ENCODE measurements around the gene SUPT3H. TPM values are rescaled to one million over a fixed set of nuclear protein-coding genes. Genes with fewer than 3 reads are reported as not detected.

Gene SUPT3H
- total RNA-seq, 2 donors from 2014 or later = 5.3 to 9.6 TPM

DNA sequence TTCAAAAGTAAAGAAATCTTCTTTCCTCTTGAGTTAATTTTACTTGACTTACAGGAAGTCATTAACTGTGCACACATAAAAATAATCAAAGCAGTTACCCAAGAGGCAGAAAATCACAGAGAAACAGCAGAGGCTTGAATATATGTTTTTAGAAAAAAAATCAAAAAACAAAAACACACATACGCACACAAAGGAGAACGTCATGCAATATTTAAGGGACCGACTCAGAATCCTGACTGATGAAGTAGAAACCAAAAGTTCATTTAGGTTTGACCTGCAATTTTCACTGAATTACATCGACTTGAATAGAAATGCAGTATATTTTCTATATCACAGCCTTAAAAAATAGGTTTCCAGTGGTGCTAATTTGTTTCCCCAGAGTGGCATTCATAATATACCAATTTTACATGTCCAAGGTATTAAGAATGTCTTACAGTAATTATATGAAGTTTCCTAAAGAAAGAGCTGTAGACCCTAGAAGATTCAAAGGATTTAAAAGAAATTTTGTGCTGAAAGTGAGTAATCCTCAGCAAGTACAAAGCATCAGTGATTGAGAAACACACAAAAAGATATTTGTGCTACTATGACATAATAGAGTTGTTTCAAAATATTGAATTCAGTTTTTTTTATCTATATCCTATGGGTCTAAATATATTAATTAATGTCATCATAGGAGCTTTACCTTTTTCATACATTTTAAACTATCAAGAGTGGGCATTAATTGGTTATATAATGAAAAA lies 408.1 kb downstream of the SUPT3H start:
- Mint-ChIP-seq H3K4me1 (ENCODE audit: low read depth in 2 of 2) (peaks cover 0 to 6% of the 10 kb centered on the region in 2 donors), H3K27me3 (no peaks in the 10 kb centered on the region), H3K4me3 (no peak overlapping the region), H3K9me3 (peaks cover 3% of the 10 kb centered on the region), H3K27ac (no peak overlapping the region), H3K36me3 (peaks cover 8% of the 10 kb centered on the region)
- DNase-seq (ENCODE audit: low spot score) (no peak), ATAC-seq (no peak)

DNA sequence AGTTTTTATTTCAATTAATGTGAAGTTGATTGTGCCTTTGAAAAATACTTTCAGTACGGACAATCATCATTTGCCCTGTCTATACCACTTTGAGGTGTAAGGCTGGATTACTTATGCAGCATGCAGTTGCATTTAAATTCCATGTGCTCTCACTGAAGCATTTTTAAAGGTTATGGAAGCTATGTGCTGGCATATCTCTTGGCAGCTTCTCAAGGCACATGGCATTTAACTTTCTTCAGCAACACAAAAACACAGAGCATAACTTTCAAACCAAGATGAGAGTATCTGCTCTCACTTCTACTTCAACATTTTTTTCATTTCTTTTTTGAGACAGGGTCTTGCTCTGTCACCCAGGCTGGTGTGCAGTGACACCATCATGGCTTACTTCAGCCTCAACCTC lies 410.3 kb downstream of the SUPT3H start:
- H3K27ac Mint-ChIP-seq = no peak overlapping the region
- H3K4me1 Mint-ChIP-seq (ENCODE audit: low read depth in 2 of 2) = peaks cover 0 to 6% of the 10 kb centered on the region in 2 donors
- ATAC-seq = no peak
- no peak overlapping the region for H3K4me3 Mint-ChIP-seq
- H3K36me3 Mint-ChIP-seq = no peaks in the 10 kb centered on the region
- DNase-seq (ENCODE audit: low spot score) = no peak
- H3K9me3 Mint-ChIP-seq = no peaks in the 10 kb centered on the region
- H3K27me3 Mint-ChIP-seq = no peaks in the 10 kb centered on the region

DNA sequence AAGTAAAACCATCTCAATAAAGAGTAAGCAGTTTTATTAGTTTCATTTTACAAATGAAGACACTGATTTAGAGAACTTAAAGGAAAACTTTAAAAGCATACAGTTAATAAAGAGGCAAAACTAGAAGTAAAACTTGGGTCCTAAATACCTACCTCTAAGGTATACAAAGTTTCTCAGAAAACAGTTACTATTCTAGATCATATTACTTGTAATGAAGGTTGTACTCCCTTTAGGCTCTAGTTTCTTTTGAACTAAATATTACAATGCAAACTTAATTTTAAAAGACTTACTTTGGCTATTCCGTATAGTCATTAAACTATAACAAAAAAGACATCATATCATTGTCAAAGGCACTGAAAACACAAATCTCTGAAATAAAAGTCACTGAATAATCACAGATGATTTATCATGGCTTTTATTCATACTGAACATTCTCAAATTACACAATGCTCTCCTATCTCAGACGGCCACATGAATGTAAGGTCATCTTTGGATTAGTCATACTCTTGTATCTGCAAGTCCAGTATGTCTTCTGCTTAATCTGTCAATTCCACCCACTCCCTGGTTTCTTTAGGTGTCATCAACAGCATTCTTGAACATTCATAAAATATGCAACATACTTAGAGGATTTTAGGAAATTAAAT lies 411.2 kb downstream of the SUPT3H start:
- ATAC-seq (no peak), DNase-seq (ENCODE audit: low spot score) (no peak)
- no peaks in the 10 kb centered on the region for H3K27me3 Mint-ChIP-seq
- no peaks in the 10 kb centered on the region for H3K36me3 Mint-ChIP-seq
- H3K27ac Mint-ChIP-seq = no peak overlapping the region
- peaks cover 0 to 6% of the 10 kb centered on the region in 2 donors for H3K4me1 Mint-ChIP-seq (ENCODE audit: low read depth in 2 of 2)
- H3K9me3 Mint-ChIP-seq = no peaks in the 10 kb centered on the region
- H3K4me3 Mint-ChIP-seq = no peak overlapping the region

DNA sequence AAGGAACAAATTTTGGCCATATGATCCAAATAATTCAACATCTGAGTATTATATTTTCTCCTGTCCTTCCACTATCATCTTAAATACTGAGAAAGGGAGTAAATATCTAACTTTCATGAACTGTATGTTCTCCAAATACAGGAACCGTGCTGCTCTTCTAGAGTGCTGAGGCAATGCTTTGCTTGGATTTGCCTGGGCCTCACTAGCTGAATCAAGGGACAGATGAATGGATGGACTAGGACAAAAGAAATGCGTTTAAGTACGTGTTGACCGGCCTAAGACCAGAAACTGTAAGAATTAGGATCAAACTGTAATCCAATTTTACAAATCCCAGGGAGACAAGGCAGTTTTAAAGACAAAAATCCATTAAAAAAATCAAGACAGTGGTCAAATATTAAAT lies 412.0 kb downstream of the SUPT3H start:
- no peak overlapping the region for H3K4me3 Mint-ChIP-seq
- no peaks in the 10 kb centered on the region for H3K9me3 Mint-ChIP-seq
- no peak for DNase-seq (ENCODE audit: low spot score)
- ATAC-seq = no peak
- no peak overlapping the region for H3K27ac Mint-ChIP-seq
- no peaks in the 10 kb centered on the region for H3K36me3 Mint-ChIP-seq
- peaks cover 2 to 11% of the 10 kb centered on the region in 2 donors for H3K4me1 Mint-ChIP-seq (ENCODE audit: low read depth in 2 of 2)
- no peaks in the 10 kb centered on the region for H3K27me3 Mint-ChIP-seq

DNA sequence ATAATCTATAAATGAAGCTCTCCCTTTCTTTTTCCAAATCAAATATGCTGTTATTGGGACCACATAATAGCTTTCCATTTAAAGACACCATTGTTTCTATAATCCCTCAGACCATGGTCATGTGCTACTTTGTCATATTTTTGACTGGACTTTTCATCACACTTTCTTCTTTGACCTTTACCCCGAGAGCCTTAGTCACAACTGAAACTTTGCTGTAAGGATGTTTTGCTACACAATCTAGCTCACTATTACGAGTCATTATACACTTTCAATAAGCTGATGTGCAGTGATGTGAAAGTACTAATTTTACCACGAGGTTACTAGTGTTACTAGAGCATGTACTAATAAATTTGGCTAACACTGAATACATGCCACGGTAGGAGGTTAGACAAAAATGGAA lies 416.8 kb downstream of the SUPT3H start:
- no peak overlapping the region for H3K27ac Mint-ChIP-seq
- H3K27me3 Mint-ChIP-seq = no peaks in the 10 kb centered on the region
- no peaks in the 10 kb centered on the region for H3K9me3 Mint-ChIP-seq
- no peaks in the 10 kb centered on the region for H3K36me3 Mint-ChIP-seq
- DNase-seq (ENCODE audit: low spot score) (no peak), ATAC-seq (peak in 1 of 2 donors; percentile 44)
- H3K4me1 Mint-ChIP-seq (ENCODE audit: low read depth in 2 of 2) = peaks cover 2 to 5% of the 10 kb centered on the region in 2 donors
- H3K4me3 Mint-ChIP-seq = no peak overlapping the region

DNA sequence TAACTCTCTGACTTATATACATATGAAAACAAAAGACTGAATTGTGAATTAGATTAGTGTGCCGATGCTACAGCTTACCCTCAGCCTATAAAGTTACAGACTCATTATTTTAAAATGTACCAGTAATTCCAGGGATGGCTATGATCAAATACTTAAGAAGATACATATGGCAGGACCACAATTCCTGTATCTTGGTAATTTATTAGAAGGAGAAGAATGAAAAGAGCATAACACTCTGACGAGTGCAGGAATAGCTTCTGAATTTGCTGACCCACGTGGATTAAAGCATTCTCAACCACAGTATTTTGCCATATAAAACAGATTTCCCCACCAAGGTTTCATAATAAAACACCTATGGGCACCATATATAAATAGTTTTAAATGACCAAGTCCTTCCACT lies 418.1 kb downstream of the SUPT3H start:
- no peaks in the 10 kb centered on the region for H3K27me3 Mint-ChIP-seq
- ATAC-seq = no peak
- H3K9me3 Mint-ChIP-seq = no peaks in the 10 kb centered on the region
- H3K4me1 Mint-ChIP-seq (ENCODE audit: low read depth in 2 of 2) = peaks cover 2 to 5% of the 10 kb centered on the region in 2 donors
- no peak overlapping the region for H3K27ac Mint-ChIP-seq
- no peak overlapping the region for H3K4me3 Mint-ChIP-seq
- no peaks in the 10 kb centered on the region for H3K36me3 Mint-ChIP-seq
- DNase-seq (ENCODE audit: low spot score) = no peak

DNA sequence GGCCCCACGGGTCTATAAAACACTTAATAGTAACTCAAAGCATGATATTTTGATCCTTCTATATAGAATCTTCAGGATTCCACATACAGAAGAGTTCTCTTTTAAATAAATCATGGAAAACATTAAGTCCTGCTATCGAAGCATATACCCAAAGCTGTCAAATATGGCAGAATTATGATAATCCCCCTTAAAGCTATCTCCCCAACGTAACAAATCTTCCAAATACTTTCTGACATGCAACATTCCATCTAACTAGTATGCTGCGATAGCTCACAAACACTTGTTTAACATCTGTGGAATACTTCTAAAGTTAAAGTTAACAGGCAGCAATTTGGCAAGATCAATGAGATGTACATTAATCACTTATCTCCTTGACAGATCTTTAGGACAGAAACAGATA lies 420.6 kb downstream of the SUPT3H start:
- no peak for DNase-seq (ENCODE audit: low spot score)
- H3K4me1 Mint-ChIP-seq (ENCODE audit: low read depth in 2 of 2) = peaks cover 2 to 5% of the 10 kb centered on the region in 2 donors
- no peaks in the 10 kb centered on the region for H3K27me3 Mint-ChIP-seq
- ATAC-seq = no peak
- H3K9me3 Mint-ChIP-seq = no peaks in the 10 kb centered on the region
- no peak overlapping the region for H3K27ac Mint-ChIP-seq
- no peak overlapping the region for H3K4me3 Mint-ChIP-seq
- H3K36me3 Mint-ChIP-seq = no peaks in the 10 kb centered on the region

DNA sequence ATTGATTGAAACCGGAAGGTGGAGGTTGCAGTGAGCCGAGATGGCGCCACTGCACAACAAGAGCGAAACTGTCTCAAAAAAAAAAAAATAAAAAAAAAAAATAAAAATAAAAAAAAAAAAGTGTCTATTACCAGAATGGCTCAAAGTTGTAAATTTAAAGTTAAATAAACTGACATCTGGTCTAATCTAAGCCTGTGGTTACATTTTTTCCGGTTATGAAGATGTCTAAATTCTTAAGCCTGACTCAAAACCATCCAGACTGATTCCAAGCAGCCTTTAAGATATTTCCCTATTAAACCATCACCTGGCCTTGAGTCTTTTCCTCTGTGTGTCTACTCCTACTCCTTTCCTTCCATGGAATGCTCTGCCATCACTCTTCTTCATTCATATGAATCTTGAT lies 421.3 kb downstream of the SUPT3H start:
- no peak overlapping the region for H3K4me3 Mint-ChIP-seq
- peaks cover 2 to 5% of the 10 kb centered on the region in 2 donors for H3K4me1 Mint-ChIP-seq (ENCODE audit: low read depth in 2 of 2)
- no peaks in the 10 kb centered on the region for H3K36me3 Mint-ChIP-seq
- H3K9me3 Mint-ChIP-seq = no peaks in the 10 kb centered on the region
- H3K27ac Mint-ChIP-seq = no peak overlapping the region
- DNase-seq (ENCODE audit: low spot score) (no peak), ATAC-seq (no peak)
- H3K27me3 Mint-ChIP-seq = no peaks in the 10 kb centered on the region

DNA sequence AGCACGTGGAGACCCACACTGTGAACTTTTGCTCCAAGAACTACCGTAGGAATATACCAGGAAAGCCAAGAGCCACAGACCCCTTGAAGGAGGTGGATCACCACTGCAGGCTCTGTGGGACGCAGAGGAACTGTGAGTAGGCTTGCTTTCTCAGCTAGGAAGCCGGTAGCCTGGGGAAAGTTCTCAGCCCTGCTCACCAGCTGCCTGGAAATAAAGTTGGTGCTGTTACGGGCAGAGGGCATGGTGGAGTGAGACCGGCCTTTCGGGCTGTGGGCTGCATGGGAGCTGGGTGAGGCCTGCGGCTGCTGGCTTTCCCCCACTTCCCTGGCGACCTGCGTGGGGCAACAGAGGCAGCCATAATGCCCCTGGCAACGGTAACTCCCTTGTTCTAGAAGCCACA lies 422.6 kb downstream of the SUPT3H start:
- Mint-ChIP-seq H3K36me3 (peaks cover 10% of the 10 kb centered on the region), H3K4me3 (no peak overlapping the region), H3K4me1 (ENCODE audit: low read depth in 2 of 2) (no peaks in the 10 kb centered on the region), H3K9me3 (no peaks in the 10 kb centered on the region), H3K27me3 (no peaks in the 10 kb centered on the region), H3K27ac (no peak overlapping the region)
- DNase-seq (ENCODE audit: low spot score) (no peak), ATAC-seq (no peak)

DNA sequence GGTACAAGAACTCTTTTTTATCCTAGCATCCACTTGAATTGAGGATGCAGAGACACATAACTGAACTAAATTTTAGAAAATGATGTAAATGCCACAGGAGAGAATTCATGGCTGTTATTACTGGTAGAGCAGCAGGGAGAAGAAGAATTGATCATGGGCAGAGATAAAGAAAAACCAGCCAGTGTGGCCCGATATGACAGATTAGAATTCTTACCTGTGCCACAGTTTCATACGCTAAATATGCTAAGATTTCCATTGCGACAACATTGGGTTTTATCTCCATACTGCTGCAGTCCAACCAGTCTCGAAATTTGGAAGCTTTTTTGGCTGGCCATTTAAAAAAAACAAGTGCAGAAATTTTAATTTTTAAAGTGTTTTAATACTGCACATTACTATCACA lies 423.5 kb downstream of the SUPT3H start:
- Mint-ChIP-seq H3K4me3 (no peak overlapping the region), H3K27me3 (no peaks in the 10 kb centered on the region), H3K4me1 (ENCODE audit: low read depth in 2 of 2) (no peaks in the 10 kb centered on the region), H3K36me3 (peaks cover 16% of the 10 kb centered on the region), H3K27ac (no peak overlapping the region), H3K9me3 (peaks cover 5% of the 10 kb centered on the region)
- DNase-seq (ENCODE audit: low spot score) (no peak), ATAC-seq (no peak)

DNA sequence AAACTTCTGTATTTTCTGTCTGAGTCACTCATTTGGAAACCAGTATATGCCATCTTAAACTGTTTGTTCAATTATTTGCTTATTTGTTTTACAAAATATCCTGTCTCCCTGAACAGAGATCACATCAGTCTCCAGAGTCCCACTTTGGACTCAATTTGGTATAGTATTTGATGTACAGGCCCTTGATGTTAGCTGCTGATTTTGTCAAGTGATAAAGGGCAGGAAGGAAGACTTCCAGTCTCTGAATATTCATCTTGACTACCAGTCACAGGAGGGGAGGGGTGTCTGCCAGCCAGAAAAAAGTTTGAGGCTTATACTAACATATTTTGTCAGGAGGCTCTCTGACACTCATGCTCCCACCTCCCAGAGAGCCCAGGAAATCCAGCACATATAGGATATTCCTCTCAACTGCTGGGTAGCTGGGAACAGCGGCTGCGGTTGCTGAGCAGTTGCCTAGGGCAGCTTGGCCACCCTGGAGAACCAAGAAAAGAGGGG lies 426.4 kb downstream of the SUPT3H start:
- ATAC-seq = no peak
- Mint-ChIP-seq H3K27me3 (no peaks in the 10 kb centered on the region), H3K9me3 (peaks cover 5% of the 10 kb centered on the region), H3K27ac (no peak overlapping the region), H3K4me3 (no peak overlapping the region), H3K36me3 (peaks cover 25% of the 10 kb centered on the region), H3K4me1 (ENCODE audit: low read depth in 2 of 2) (no peaks in the 10 kb centered on the region)
- no peak for DNase-seq (ENCODE audit: low spot score)

DNA sequence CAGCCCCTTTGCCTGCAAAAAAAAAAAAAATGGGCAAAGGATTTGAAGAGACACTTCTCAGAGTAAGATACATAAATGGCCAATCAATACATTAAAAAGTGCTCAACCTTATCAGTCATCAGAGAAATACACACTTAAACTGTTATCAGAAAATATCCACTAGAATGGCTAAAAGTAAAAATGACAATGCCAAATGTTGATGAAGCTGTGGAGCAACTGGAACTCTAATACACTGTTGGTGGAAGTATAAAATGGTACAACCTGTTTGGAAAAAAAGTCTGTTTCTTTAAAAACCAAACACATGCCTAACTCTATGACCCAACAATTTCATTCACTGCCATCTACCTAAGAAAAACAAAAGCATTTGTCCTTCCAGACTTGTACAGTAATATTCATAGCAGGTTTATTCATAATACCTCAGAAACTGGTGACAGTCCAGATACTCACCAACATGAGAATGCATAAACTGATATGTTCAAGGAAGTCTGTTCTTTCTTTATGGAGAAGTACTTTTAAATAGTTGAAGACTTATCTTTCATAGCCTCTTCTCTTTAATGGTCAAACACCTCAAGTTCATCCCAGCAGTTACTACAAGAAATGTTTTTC lies 428.0 kb downstream of the SUPT3H start:
- Mint-ChIP-seq H3K9me3 (peaks cover 5% of the 10 kb centered on the region), H3K27me3 (no peaks in the 10 kb centered on the region), H3K27ac (no peak overlapping the region), H3K4me3 (no peak overlapping the region), H3K4me1 (ENCODE audit: low read depth in 2 of 2) (no peaks in the 10 kb centered on the region), H3K36me3 (peaks cover 35% of the 10 kb centered on the region)
- DNase-seq (ENCODE audit: low spot score) = no peak
- no peak for ATAC-seq

DNA sequence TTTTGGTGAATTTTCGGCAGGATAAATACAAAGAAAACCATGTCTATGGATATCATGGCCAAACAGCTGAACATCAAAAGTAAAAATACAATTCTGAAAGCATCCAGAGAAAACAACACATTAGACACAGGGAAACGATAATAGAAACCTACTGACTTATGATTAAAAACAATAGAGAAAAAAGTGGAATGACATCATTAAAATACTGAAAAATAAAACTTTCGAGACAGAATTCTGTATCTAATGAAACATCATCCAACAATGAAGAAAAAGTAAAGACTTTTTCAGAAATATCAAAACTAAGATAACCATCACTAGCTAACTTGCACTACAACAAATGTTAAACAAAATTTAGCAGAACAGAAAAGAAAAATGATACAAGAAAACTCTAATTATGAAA lies 434.2 kb downstream of the SUPT3H start:
- peaks cover 0 to 2% of the 10 kb centered on the region in 2 donors for H3K27me3 Mint-ChIP-seq
- no peak overlapping the region for H3K27ac Mint-ChIP-seq
- H3K9me3 Mint-ChIP-seq = no peaks in the 10 kb centered on the region
- H3K4me3 Mint-ChIP-seq = no peak overlapping the region
- ATAC-seq (no peak), DNase-seq (ENCODE audit: low spot score) (no peak)
- H3K36me3 Mint-ChIP-seq = peaks cover 36% of the 10 kb centered on the region
- H3K4me1 Mint-ChIP-seq (ENCODE audit: low read depth in 2 of 2) = peaks cover 0 to 9% of the 10 kb centered on the region in 2 donors

DNA sequence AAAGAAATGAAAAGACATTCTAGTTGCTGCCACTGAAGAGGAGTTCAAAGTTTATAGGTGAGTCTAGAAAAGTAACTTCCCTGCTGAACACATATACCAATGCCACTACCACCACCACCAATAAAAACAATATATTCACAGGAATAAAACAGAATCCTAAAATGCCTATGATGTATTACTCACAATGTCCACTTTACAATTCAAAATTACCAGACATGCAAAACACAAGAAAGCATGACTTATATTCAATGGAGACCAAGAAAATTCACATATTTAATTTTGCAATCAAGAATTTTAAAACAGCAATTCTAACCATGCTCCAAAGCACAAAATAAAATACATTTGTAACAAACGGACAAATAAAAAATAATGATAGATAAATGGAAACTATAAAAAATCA lies 434.9 kb downstream of the SUPT3H start:
- no peak for ATAC-seq
- no peak overlapping the region for H3K27ac Mint-ChIP-seq
- no peaks in the 10 kb centered on the region for H3K9me3 Mint-ChIP-seq
- H3K4me1 Mint-ChIP-seq (ENCODE audit: low read depth in 2 of 2) = peaks cover 0 to 9% of the 10 kb centered on the region in 2 donors
- no peak overlapping the region for H3K4me3 Mint-ChIP-seq
- DNase-seq (ENCODE audit: low spot score) = no peak
- peaks cover 36% of the 10 kb centered on the region for H3K36me3 Mint-ChIP-seq
- H3K27me3 Mint-ChIP-seq = peaks cover 0 to 2% of the 10 kb centered on the region in 2 donors
